Caco-2 (cell line): Measurements from ENCODE around the gene FIGNL2. TPM values are rescaled to one million over a fixed set of nuclear protein-coding genes. Genes with fewer than 3 reads are reported as not detected.

Experiments
- BruUV-seq: library from RNA; stranded (reverse); fragments of 400-500 nt; replicated peaks from 2 replicates; lab custom pipeline; 2021; lab: Mats Ljungman, UMichigan
- CTCF ChIA-PET: fragments of 300-600 bp; sonication (Branson Sonifier 250); formaldehyde crosslinking; loops from one replicate; lab custom pipeline; 2022; ENCODE audit warnings: antibody characterized with exemption; lab: Charles Lee
- POLR2A ChIA-PET: fragments of 300-600 bp; sonication (Branson Sonifier 250); formaldehyde crosslinking; loops from one replicate; lab custom pipeline; 2022; ENCODE audit warnings: antibody characterized with exemption; lab: Charles Lee
- DNase-seq, 2 experiments: peaks; one replicate each; pipeline versions ENCODE4 v3.0.0 to v3.0.0-alpha.2; 2020 to 2022
- H3K27me3 ChIP-seq: replicated peaks from 2 replicates; pipeline ENCODE4 v1.6.0; 2011; ENCODE audit warnings: low read length; ENCODE audit not compliant: control insufficient read depth, insufficient read depth
- H3K36me3 ChIP-seq: 2 replicates; pipeline ENCODE4 v1.5.1; 2011; ENCODE audit warnings: low read length; ENCODE audit not compliant: control insufficient read depth, insufficient read depth
- H3K4me1 ChIP-seq: fragments of 250-450 bp; sonication (Bioruptor Pico); 2 replicates; pipeline ENCODE4 v1.5.1; 2020; ENCODE audit warnings: mild to moderate bottlenecking
- H3K4me3 ChIP-seq: 2 replicates; pipeline ENCODE4 v1.5.1; 2011; ENCODE audit warnings: low read depth, mild to moderate bottlenecking, control low read depth, low read length
- H3K9me3 ChIP-seq: fragments of 250-450 bp; sonication (Bioruptor Pico); 2 replicates; pipeline ENCODE4 v1.5.1; 2020; ENCODE audit warnings: mild to moderate bottlenecking, moderate library complexity
- H3K27ac Mint-ChIP-seq: one replicate; pipeline ENCODE4 v1.8.0; 2022; ENCODE audit warnings: mixed read lengths; ENCODE audit not compliant: unreplicated experiment
- H3K27me3 Mint-ChIP-seq: one replicate; pipeline ENCODE4 v1.8.0; 2022; ENCODE audit warnings: mixed read lengths; ENCODE audit not compliant: insufficient read depth, unreplicated experiment
- H3K36me3 Mint-ChIP-seq: one replicate; pipeline ENCODE4 v1.8.0; 2022; ENCODE audit warnings: mild to moderate bottlenecking, mixed read lengths; ENCODE audit not compliant: insufficient read depth, unreplicated experiment
- H3K4me1 Mint-ChIP-seq: one replicate; pipeline ENCODE4 v1.8.0; 2022; ENCODE audit warnings: low read depth, mixed read lengths; ENCODE audit not compliant: unreplicated experiment
- H3K4me3 Mint-ChIP-seq: one replicate; pipeline ENCODE4 v1.8.0; 2022; ENCODE audit warnings: mild to moderate bottlenecking, moderate library complexity, mixed read lengths; ENCODE audit not compliant: unreplicated experiment
- H3K9me3 Mint-ChIP-seq: one replicate; pipeline ENCODE4 v1.8.0; 2022; ENCODE audit warnings: mixed read lengths; ENCODE audit not compliant: unreplicated experiment
- CTCF ChIP-seq, 2 experiments: fragments of 200-600 bp in 1 of 2; IDR thresholded peaks; 1 replicate in 1 of 2; 2 replicates in 1 of 2; pipeline versions ENCODE4 v1.5.1 to v1.8.0; 2011 to 2022; ENCODE audit warnings: antibody characterized with exemption in 1 of 2, control low read depth in 1 of 2, inconsistent platforms in 1 of 2, low read depth in 1 of 2, low read length in 1 of 2, mild to moderate bottlenecking in 1 of 2, moderate library complexity in 1 of 2; ENCODE audit not compliant: insufficient read depth in 1 of 2, severe bottlenecking in 1 of 2, unreplicated experiment in 1 of 2
- intact Hi-C: fragments of 100-400 bp; cut with micrococcal nuclease; formaldehyde crosslinking; loops from one replicate; pipeline ENCODE4 v1.10.0; 2022; ENCODE audit not compliant: unreplicated experiment
- total RNA-seq: library from RNA; stranded (reverse); gene quantifications from 2 replicates; pipeline ENCODE4 v1.2.3, GENCODE V29; 2022

FIGNL2 gene
- total RNA-seq, 1 experiment from 2014 or later, result 3.6 TPM

GRCh38 chr12:51879102-51879501, 30.6 kb upstream of the FIGNL2 start:
- Histone ChIP-seq H3K4me1 (peaks cover under 1% of the 10 kb centered on the region), H3K4me3 (no peak overlapping the region), H3K36me3 (no peaks in the 10 kb centered on the region), H3K9me3 (no peaks in the 10 kb centered on the region), H3K27me3 (no peaks in the 10 kb centered on the region)
- H3K9me3 Mint-ChIP-seq, result no peaks in the 10 kb centered on the region
- H3K27ac Mint-ChIP-seq, result no peak overlapping the region
- peak in 1 of 2 experiments; percentile 12 for DNase-seq
- no peak overlapping the region for H3K4me3 Mint-ChIP-seq
- no peak for TF ChIP-seq CTCF (IDR thresholded peaks at IDR 0.05; ENCODE audit: insufficient read depth in 1 of 2, low read depth in 1 of 2, low read length in 1 of 2, severe bottlenecking in 1 of 2, unreplicated experiment in 1 of 2)
- no TSS peak for BruUV-seq
- CTCF ChIA-PET, result interaction anchor here (0.7 to 1.1 kb wide), 4 partner anchors 13 to 129 kb away, joined by 3 to 4 read pairs (median 4); no protein-coding TSS in a partner anchor
- intact Hi-C loops, result no loop called here
- H3K36me3 Mint-ChIP-seq, result no peaks in the 10 kb centered on the region
- POLR2A ChIA-PET, result interaction anchor here (0.6 kb wide), 1 partner anchor 172 kb away, joined by 3 read pairs; the partner anchor contains the start of gene NR4A1
- H3K27me3 Mint-ChIP-seq, result no peaks in the 10 kb centered on the region
- peaks cover 11% of the 10 kb centered on the region for H3K4me1 Mint-ChIP-seq

- BruUV-seq, result no TSS peak
- no peaks in the 10 kb centered on the region for H3K36me3 Mint-ChIP-seq
- DNase-seq, result no peak
- H3K4me3 Mint-ChIP-seq, result no peak overlapping the region
- Histone ChIP-seq H3K9me3 (no peaks in the 10 kb centered on the region), H3K4me1 (peaks cover 3% of the 10 kb centered on the region; the same call in 1 of the 2 replicates), H3K4me3 (no peak overlapping the region), H3K36me3 (no peaks in the 10 kb centered on the region), H3K27me3 (no peaks in the 10 kb centered on the region)
- no peaks in the 10 kb centered on the region for H3K9me3 Mint-ChIP-seq
- H3K27ac Mint-ChIP-seq, result no peak overlapping the region
- H3K4me1 Mint-ChIP-seq, result peaks cover 14% of the 10 kb centered on the region
- ChIA-PET CTCF (interaction anchor here (0.7 to 2.0 kb wide), 26 partner anchors 8 to 453 kb away, joined by 3 to 27 read pairs (median 6); partner anchors contain the start of genes ANKRD33 and FIGNL2), POLR2A (interaction anchor here (1.0 kb wide), 1 partner anchor 18 kb away, joined by 3 read pairs; no protein-coding TSS in a partner anchor)
- TF ChIP-seq CTCF (IDR thresholded peaks at IDR 0.05; ENCODE audit: insufficient read depth in 1 of 2, low read depth in 1 of 2, low read length in 1 of 2, severe bottlenecking in 1 of 2, unreplicated experiment in 1 of 2), result no peak
- intact Hi-C loops, result loop anchor here (2.0 kb wide), 1 partner anchor 188 kb away; no protein-coding TSS in a partner anchor
- no peaks in the 10 kb centered on the region for H3K27me3 Mint-ChIP-seq
Observed at GRCh38 chr12:51874486-51874885, 26.0 kb upstream of the FIGNL2 start.

- TF ChIP-seq CTCF (IDR thresholded peaks at IDR 0.05; ENCODE audit: insufficient read depth in 1 of 2, low read depth in 1 of 2, low read length in 1 of 2, severe bottlenecking in 1 of 2, unreplicated experiment in 1 of 2), result no peak
- no TSS peak for BruUV-seq
- peaks cover 14% of the 10 kb centered on the region for H3K4me1 Mint-ChIP-seq
- DNase-seq, result no peak
- H3K4me1 ChIP-seq, result peaks cover 8% of the 10 kb centered on the region; the same call in 1 of the 2 replicates
- H3K27me3 Mint-ChIP-seq, result no peaks in the 10 kb centered on the region
- intact Hi-C loops, result loop anchor here (2.0 kb wide), 1 partner anchor 187 kb away; no protein-coding TSS in a partner anchor
- no peaks in the 10 kb centered on the region for H3K27me3 ChIP-seq
- H3K9me3 ChIP-seq, result no peaks in the 10 kb centered on the region
- no peak overlapping the region for H3K4me3 ChIP-seq
- H3K36me3 ChIP-seq, result no peaks in the 10 kb centered on the region
- no peak overlapping the region for H3K27ac Mint-ChIP-seq
- ChIA-PET CTCF (interaction anchor here (1.4 to 2.0 kb wide), 2 partner anchors 50 to 60 kb away, joined by 6 to 15 read pairs; no protein-coding TSS in a partner anchor), POLR2A (interaction anchor here (1.0 kb wide), 1 partner anchor 18 kb away, joined by 3 read pairs; no protein-coding TSS in a partner anchor)
- H3K9me3 Mint-ChIP-seq, result no peaks in the 10 kb centered on the region
- no peak overlapping the region for H3K4me3 Mint-ChIP-seq
- no peaks in the 10 kb centered on the region for H3K36me3 Mint-ChIP-seq
Observed at GRCh38 chr12:51874000-51874399, 25.5 kb upstream of the FIGNL2 start.
